ENCODE data around the gene ITGAL. TPM values are rescaled to one million over a fixed set of nuclear protein-coding genes. Genes with fewer than 3 reads are reported as not detected.

The ITGAL gene
- total and polyA plus RNA-seq, 2 of the 13 experiments (the other 11 are each of a cell fraction or from before 2014, with no cell fraction given) = 0.86 to 1.2 TPM

DNA sequence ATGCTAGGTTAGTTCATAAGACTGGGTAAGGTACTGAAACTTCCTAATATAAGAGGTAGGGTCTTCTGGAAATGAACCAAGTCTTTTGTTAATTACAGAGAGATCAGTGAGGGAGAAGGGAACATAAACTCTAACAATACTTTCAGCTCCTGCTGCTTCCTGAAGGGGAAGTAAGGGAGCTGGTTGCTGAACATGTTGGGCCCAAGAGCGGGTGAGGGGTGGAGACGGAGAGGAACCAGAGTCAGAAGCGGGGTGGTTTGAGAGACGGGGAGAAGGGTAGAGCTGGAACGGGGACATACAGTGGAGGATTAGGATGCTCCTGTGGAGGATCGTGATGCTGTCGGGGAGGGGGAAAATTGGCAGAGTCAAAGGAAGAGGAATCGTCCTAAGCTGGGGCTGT, 73.6 kb downstream of the ITGAL start (continued):
- TF ChIP-seq FOXO1 (CRISPR knock-in tag; IDR thresholded peaks at IDR 0.05) (no peak), HOXA3 (CRISPR knock-in tag; IDR thresholded peaks at IDR 0.05) (no peak), SRSF1 (optimal IDR thresholded peaks at IDR 0.05; ENCODE audit: low read depth, low read length) (no peak)

DNA sequence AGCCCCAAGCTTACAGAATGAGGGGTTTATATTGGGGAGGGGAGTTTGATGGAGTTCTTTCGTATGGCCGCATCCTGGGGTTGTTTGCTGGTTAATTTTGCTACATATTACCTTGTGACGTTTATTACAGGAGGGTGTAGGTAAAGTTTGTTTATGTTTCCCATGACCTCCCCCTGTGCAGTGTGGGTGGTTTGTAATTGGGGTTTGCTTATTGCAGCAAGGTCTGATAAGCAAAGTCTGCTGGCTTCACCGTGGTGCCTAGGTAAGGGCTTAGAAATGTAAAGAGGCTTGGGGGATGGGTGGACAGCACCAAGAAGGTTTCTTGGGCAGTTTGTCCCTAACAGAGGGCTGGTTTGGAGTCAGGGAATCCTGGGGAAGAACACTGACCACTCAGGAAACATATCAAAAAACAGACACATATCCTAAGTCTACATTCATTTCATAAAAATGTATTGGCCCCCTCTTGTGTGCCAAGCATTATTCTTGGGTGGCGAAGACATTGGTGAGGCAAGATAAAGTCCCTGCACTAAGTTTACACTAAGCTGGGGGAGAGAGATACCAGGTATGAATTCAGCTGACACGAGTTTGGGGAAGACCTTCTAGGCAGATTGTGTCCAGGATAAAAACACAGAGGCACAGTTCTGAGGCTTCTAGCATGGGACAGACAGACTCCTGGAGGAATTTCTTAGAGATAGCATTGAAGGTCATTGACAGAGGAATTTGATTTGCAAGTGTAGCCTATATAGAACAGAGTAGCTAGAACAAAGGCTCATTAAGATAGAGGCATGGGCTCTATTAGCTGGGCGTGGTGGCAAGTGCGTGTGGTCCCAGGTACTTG, 76.1 kb downstream of the ITGAL start:
- Histone ChIP-seq H3K9me3 (ENCODE audit: low read length) (no peaks in the 10 kb centered on the region), H3K4me2 (ENCODE audit: low read depth, low read length) (no peak overlapping the region), H3K27ac (ENCODE audit: extremely low read length, insufficient read depth, low read length) (no peak overlapping the region), H2AFZ (ENCODE audit: low read length) (no peak overlapping the region), H3K79me2 (ENCODE audit: insufficient read depth, low read length) (no peaks in the 10 kb centered on the region), H3K27me3 (ENCODE audit: control insufficient read depth in 1 of 2, insufficient read depth in 2 of 2, low read length in 2 of 2) (no peaks in the 10 kb centered on the region), H3K4me1 (ENCODE audit: insufficient read depth, low read length) (peaks cover 55% of the 10 kb centered on the region), H4K20me1 (ENCODE audit: insufficient read depth, low read length) (no peaks in the 10 kb centered on the region), H3K9ac (ENCODE audit: insufficient read depth, low read depth, low read length) (no peak overlapping the region), H3K4me3 (replicated peaks in 1 of 3; ENCODE audit: insufficient read depth in 1 of 3, low read depth in 2 of 3, low read length in 3 of 3) (no peak overlapping the region), H3K36me3 (replicated peaks in 1 of 2; ENCODE audit: control insufficient read depth in 1 of 2, insufficient read depth in 2 of 2, low read length in 2 of 2) (no peaks in the 10 kb centered on the region; a peak in 1 of 5 replicates)
- intact Hi-C loops (cut with micrococcal nuclease; ENCODE audit: unreplicated experiment) = no loop called here
- no peak for DNase-seq (ENCODE audit: low spot score)
- ChIA-PET POLR2A (interaction anchor here (1.9 to 2.0 kb wide), 2 partner anchors 10 to 13 kb away, joined by 8 to 11 read pairs; partner anchors contain the start of genes ZNF747 and ZNF764), CTCF (ENCODE audit: low intra/inter-chr PET ratio, low total read pairs) (no interaction called here)
- in situ Hi-C loops (cut with HindIII; ENCODE audit: extremely low pct_ligation_motif_present, low pct_unique_long_range_greater_than_20kb) = no loop called here
- no peak for FAIRE-seq
- no peak for ATAC-seq
- 69% methylated on average over 8 of the region's 8 CpGs for WGBS (ENCODE audit: low lambda C conversion rate)
- BruUV-seq (replicated peaks) = no TSS peak
- TF ChIP-seq, protein P1, sequence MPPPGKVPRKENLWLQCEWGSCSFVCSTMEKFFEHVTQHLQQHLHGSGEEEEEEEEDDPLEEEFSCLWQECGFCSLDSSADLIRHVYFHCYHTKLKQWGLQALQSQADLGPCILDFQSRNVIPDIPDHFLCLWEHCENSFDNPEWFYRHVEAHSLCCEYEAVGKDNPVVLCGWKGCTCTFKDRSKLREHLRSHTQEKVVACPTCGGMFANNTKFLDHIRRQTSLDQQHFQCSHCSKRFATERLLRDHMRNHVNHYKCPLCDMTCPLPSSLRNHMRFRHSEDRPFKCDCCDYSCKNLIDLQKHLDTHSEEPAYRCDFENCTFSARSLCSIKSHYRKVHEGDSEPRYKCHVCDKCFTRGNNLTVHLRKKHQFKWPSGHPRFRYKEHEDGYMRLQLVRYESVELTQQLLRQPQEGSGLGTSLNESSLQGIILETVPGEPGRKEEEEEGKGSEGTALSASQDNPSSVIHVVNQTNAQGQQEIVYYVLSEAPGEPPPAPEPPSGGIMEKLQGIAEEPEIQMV (CRISPR knock-in tag; IDR thresholded peaks at IDR 0.05; ENCODE audit: low read depth) = no peak
- TF ChIP-seq NPAS2 (CRISPR knock-in tag; IDR thresholded peaks at IDR 0.05; ENCODE audit: borderline replicate concordance) (no peak), SAFB2 (CRISPR knock-in tag; IDR thresholded peaks at IDR 0.05; ENCODE audit: borderline replicate concordance, low read depth) (no peak), ZNF703 (CRISPR knock-in tag; IDR thresholded peaks at IDR 0.05; ENCODE audit: borderline replicate concordance) (no peak), ZNF850 (CRISPR knock-in tag; conservative IDR thresholded peaks at IDR 0.05) (no peak), EEA1 (CRISPR knock-in tag; IDR thresholded peaks at IDR 0.05; ENCODE audit: borderline replicate concordance) (no peak), MXI1 (IDR thresholded peaks at IDR 0.05; ENCODE audit: borderline replicate concordance, low read depth, low read length) (no peak), ZNF354B (CRISPR knock-in tag; IDR thresholded peaks at IDR 0.05) (no peak), ZNF160 (CRISPR knock-in tag; IDR thresholded peaks at IDR 0.05) (no peak)
- TF ChIP-seq, protein P2, sequence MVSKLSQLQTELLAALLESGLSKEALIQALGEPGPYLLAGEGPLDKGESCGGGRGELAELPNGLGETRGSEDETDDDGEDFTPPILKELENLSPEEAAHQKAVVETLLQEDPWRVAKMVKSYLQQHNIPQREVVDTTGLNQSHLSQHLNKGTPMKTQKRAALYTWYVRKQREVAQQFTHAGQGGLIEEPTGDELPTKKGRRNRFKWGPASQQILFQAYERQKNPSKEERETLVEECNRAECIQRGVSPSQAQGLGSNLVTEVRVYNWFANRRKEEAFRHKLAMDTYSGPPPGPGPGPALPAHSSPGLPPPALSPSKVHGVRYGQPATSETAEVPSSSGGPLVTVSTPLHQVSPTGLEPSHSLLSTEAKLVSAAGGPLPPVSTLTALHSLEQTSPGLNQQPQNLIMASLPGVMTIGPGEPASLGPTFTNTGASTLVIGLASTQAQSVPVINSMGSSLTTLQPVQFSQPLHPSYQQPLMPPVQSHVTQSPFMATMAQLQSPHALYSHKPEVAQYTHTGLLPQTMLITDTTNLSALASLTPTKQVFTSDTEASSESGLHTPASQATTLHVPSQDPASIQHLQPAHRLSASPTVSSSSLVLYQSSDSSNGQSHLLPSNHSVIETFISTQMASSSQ (IDR thresholded peaks at IDR 0.05; ENCODE audit: low read depth) = no peak
- TF ChIP-seq, protein P2 (CRISPR knock-in tag; IDR thresholded peaks at IDR 0.05; ENCODE audit: borderline replicate concordance) = no peak
- TF ChIP-seq, protein P3, sequence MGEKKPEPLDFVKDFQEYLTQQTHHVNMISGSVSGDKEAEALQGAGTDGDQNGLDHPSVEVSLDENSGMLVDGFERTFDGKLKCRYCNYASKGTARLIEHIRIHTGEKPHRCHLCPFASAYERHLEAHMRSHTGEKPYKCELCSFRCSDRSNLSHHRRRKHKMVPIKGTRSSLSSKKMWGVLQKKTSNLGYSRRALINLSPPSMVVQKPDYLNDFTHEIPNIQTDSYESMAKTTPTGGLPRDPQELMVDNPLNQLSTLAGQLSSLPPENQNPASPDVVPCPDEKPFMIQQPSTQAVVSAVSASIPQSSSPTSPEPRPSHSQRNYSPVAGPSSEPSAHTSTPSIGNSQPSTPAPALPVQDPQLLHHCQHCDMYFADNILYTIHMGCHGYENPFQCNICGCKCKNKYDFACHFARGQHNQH (CRISPR knock-in tag; IDR thresholded peaks at IDR 0.05) = no peak
- TF ChIP-seq, protein P4, sequence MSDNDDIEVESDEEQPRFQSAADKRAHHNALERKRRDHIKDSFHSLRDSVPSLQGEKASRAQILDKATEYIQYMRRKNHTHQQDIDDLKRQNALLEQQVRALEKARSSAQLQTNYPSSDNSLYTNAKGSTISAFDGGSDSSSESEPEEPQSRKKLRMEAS (IDR thresholded peaks at IDR 0.05) = no peak
